AG04450 (cell line): ENCODE results near the gene SIGLEC1. TPM values are rescaled to one million over a fixed set of nuclear protein-coding genes. Genes with fewer than 3 reads are reported as not detected.

Source experiments
- CTCF ChIA-PET: fragments of 300-600, 350-600 bp; formaldehyde crosslinking; extraction: SDS; loops from one replicate; lab custom pipeline; 2022; ENCODE audit warnings: antibody characterized with exemption, inconsistent platforms; lab: Charles Lee
- POLR2A ChIA-PET: fragments of 350-600 bp; formaldehyde crosslinking; extraction: SDS; loops from one replicate; lab custom pipeline; 2021; ENCODE audit warnings: antibody characterized with exemption, inconsistent platforms; lab: Yijun Ruan, JAX
- DNase-seq: peaks from one replicate; pipeline ENCODE4 v3.0.0-alpha.2; 2011; ENCODE audit warnings: low read depth, low spot score
- H3K27ac ChIP-seq: one replicate; pipeline ENCODE4 v1.5.1; 2012; ENCODE audit warnings: low read depth, low read length, control low read depth
- H3K27me3 ChIP-seq: one replicate; pipeline ENCODE4 v1.6.0; 2012; ENCODE audit warnings: low read length; ENCODE audit not compliant: control insufficient read depth, insufficient read depth
- H3K4me3 ChIP-seq: 2 replicates; pipeline ENCODE4 v1.5.1; 2011; ENCODE audit warnings: mild to moderate bottlenecking, low read depth, low read length, control low read depth
- H3K9me3 ChIP-seq: 2 replicates; pipeline ENCODE4 v1.5.1; 2012; ENCODE audit warnings: low read length; ENCODE audit not compliant: control insufficient read depth, insufficient read depth
- CTCF ChIP-seq: IDR thresholded peaks from 2 replicates; pipeline ENCODE4 v1.5.1; 2011; ENCODE audit warnings: low read depth, low read length, control low read depth, inconsistent platforms
- polyA plus RNA-seq: library from polyadenylated mRNA; depleted of rRNA; stranded (reverse); fragments of >200 nt; gene quantifications from 2 replicates; pipeline ENCODE4 v1.2.3, GENCODE V29; 2011

The SIGLEC1 gene
- polyA plus RNA-seq, 1 experiment, result not detected

GRCh38 chr20:3758566-3758965 lies 46.2 kb upstream of the SIGLEC1 start:
- H3K27ac ChIP-seq, result no peak overlapping the region
- H3K4me3 ChIP-seq, result no peak overlapping the region
- ChIA-PET CTCF (no interaction called here), POLR2A (no interaction called here)
- DNase-seq, result no peak
- no peak for TF ChIP-seq CTCF
- no peaks in the 10 kb centered on the region for H3K27me3 ChIP-seq
- H3K9me3 ChIP-seq, result no peaks in the 10 kb centered on the region

GRCh38 chr20:3757268-3757667 lies 44.9 kb upstream of the SIGLEC1 start:
- ChIA-PET POLR2A (no interaction called here), CTCF (interaction anchor here (0.7 to 0.9 kb wide), 2 partner anchors 80 to 98 kb away, joined by 3 read pairs; no protein-coding TSS in a partner anchor)

GRCh38 chr20:3755814-3756480 lies 43.5 kb upstream of the SIGLEC1 start:
- Histone ChIP-seq H3K27me3 (no peaks in the 10 kb centered on the region), H3K9me3 (no peaks in the 10 kb centered on the region; the same call in 1 of the 2 replicates), H3K27ac (no peak overlapping the region), H3K4me3 (no peak overlapping the region)
- no peak for DNase-seq
- ChIA-PET CTCF (interaction anchor here (0.6 to 1.2 kb wide), 2 partner anchors 43 to 87 kb away, joined by 3 to 4 read pairs; partner anchors contain the start of gene SIGLEC1), POLR2A (no interaction called here)
- no peak for TF ChIP-seq CTCF

More at GRCh38 chr20:3757268-3757667, 44.9 kb upstream of the SIGLEC1 start:
- no peak overlapping the region for H3K27ac ChIP-seq
- no peaks in the 10 kb centered on the region; the same call in 1 of the 2 replicates for H3K9me3 ChIP-seq
- H3K27me3 ChIP-seq, result no peaks in the 10 kb centered on the region
- no peak overlapping the region for H3K4me3 ChIP-seq
- no peak for DNase-seq
- TF ChIP-seq CTCF, result no peak

GRCh38 chr20:3755269-3755668 lies 42.9 kb upstream of the SIGLEC1 start:
- no peak for DNase-seq
- no peak for TF ChIP-seq CTCF
- Histone ChIP-seq H3K27me3 (no peaks in the 10 kb centered on the region), H3K4me3 (no peak overlapping the region), H3K27ac (no peak overlapping the region), H3K9me3 (peaks cover under 1% of the 10 kb centered on the region; the same call in 1 of the 2 replicates)
- ChIA-PET POLR2A (interaction anchor here (0.8 kb wide), 1 partner anchor 11 kb away, joined by 3 read pairs; no protein-coding TSS in a partner anchor), CTCF (interaction anchor here (0.8 to 1.2 kb wide), 2 partner anchors 75 to 88 kb away, joined by 3 read pairs; no protein-coding TSS in a partner anchor)

GRCh38 chr20:3754276-3754630 lies 41.9 kb upstream of the SIGLEC1 start:
- Histone ChIP-seq H3K27me3 (no peaks in the 10 kb centered on the region), H3K4me3 (no peak overlapping the region), H3K27ac (no peak overlapping the region), H3K9me3 (peaks cover 4% of the 10 kb centered on the region; the same call in 1 of the 2 replicates)
- TF ChIP-seq CTCF, result no peak
- DNase-seq, result no peak
- CTCF ChIA-PET, result interaction anchor here (0.9 kb wide), 1 partner anchor 10 kb away, joined by 3 read pairs; no protein-coding TSS in a partner anchor
- POLR2A ChIA-PET, result interaction anchor here (0.8 kb wide), 1 partner anchor 12 kb away, joined by 3 read pairs; no protein-coding TSS in a partner anchor
